GM23338 (cell line): ENCODE results near the gene ITGB3. TPM values are rescaled to one million over a fixed set of nuclear protein-coding genes. Genes with fewer than 3 reads are reported as not detected.

Experiments used
- ATAC-seq: fragments of 200-7000 bp; cut with Tn5 transposase; 3 replicates; pipeline ENCODE4 v1.9.1; 2020
- DNase-seq: peaks from one replicate; pipeline ENCODE4 v3.0.0-alpha.2; 2015; ENCODE audit warnings: low spot score
- H2AFZ ChIP-seq: fragments of 200-600 bp; sonication (generic); 2 replicates; pipeline ENCODE4 v1.8.0; 2016; ENCODE audit warnings: antibody characterized with exemption, mild to moderate bottlenecking, moderate library complexity
- H3F3A ChIP-seq: fragments of 200-600 bp; sonication (generic); replicated peaks from 2 replicates; pipeline ENCODE4 v1.8.0; 2017; ENCODE audit warnings: antibody characterized with exemption, mixed run types, low read depth
- H3K27ac ChIP-seq: fragments of 200-600 bp; sonication (generic); 2 replicates; pipeline ENCODE4 v1.6.1; 2016; ENCODE audit warnings: low read depth
- H3K27me3 ChIP-seq: fragments of 200-600 bp; sonication (generic); 2 replicates; pipeline ENCODE4 v1.8.0; 2016; ENCODE audit warnings: mild to moderate bottlenecking, mixed run types, moderate library complexity; ENCODE audit not compliant: insufficient read depth
- H3K36me3 ChIP-seq: fragments of 200-600 bp; sonication (generic); 2 replicates; pipeline ENCODE4 v1.8.0; 2016; ENCODE audit warnings: mild to moderate bottlenecking; ENCODE audit not compliant: insufficient read depth
- H3K4me1 ChIP-seq: fragments of 200-600 bp; sonication (generic); 2 replicates; pipeline ENCODE4 v1.8.0; 2016; ENCODE audit warnings: mild to moderate bottlenecking, moderate library complexity; ENCODE audit not compliant: insufficient read depth
- H3K4me2 ChIP-seq: fragments of 200-600 bp; sonication (generic); 2 replicates; pipeline ENCODE4 v1.7.1; 2017; ENCODE audit warnings: mixed run types
- H3K4me3 ChIP-seq: fragments of 200-600 bp; sonication (generic); 2 replicates; pipeline ENCODE4 v1.6.1; 2016; ENCODE audit warnings: mixed run types
- H3K79me2 ChIP-seq: fragments of 200-600 bp; sonication (generic); replicated peaks from 2 replicates; pipeline ENCODE4 v1.8.0; 2017; ENCODE audit warnings: mild to moderate bottlenecking; ENCODE audit not compliant: insufficient read depth
- H3K9me2 ChIP-seq: fragments of 200-600 bp; sonication (generic); 2 replicates; pipeline ENCODE4 v1.8.0; 2017; ENCODE audit not compliant: insufficient read depth
- H4K20me1 ChIP-seq: fragments of 200-600 bp; sonication (generic); replicated peaks from 2 replicates; pipeline ENCODE4 v1.8.0; 2017; ENCODE audit warnings: mild to moderate bottlenecking; ENCODE audit not compliant: insufficient read depth
- H3K27ac Mint-ChIP-seq: 2 replicates; pipeline ENCODE4 v1.8.0; 2020; ENCODE audit warnings: inconsistent platforms, mild to moderate bottlenecking, moderate library complexity, mixed read lengths
- H3K27me3 Mint-ChIP-seq: 3 replicates; pipeline ENCODE4 v1.8.0; 2022; ENCODE audit warnings: low read depth, mild to moderate bottlenecking, moderate library complexity, mixed read lengths, inconsistent platforms; ENCODE audit not compliant: insufficient read depth, poor library complexity
- H3K36me3 Mint-ChIP-seq: 3 replicates; pipeline ENCODE4 v1.8.0; 2021; ENCODE audit warnings: low read depth, mild to moderate bottlenecking, inconsistent platforms, moderate library complexity, mixed read lengths
- H3K4me1 Mint-ChIP-seq: 3 replicates; pipeline ENCODE4 v1.8.0; 2020; ENCODE audit warnings: mild to moderate bottlenecking, inconsistent platforms, mixed read lengths
- H3K4me3 Mint-ChIP-seq: 3 replicates; pipeline ENCODE4 v1.8.0; 2021; ENCODE audit warnings: moderate library complexity, mild to moderate bottlenecking, inconsistent platforms, mixed read lengths
- H3K9me3 Mint-ChIP-seq: 3 replicates; pipeline ENCODE4 v1.8.0; 2020; ENCODE audit warnings: moderate library complexity, mild to moderate bottlenecking, inconsistent platforms, mixed read lengths
- CREB1 ChIP-seq: fragments of 250-450 bp; sonication (Bioruptor Pico); IDR thresholded peaks from 2 replicates; pipeline ENCODE4 v1.5.0; 2020; ENCODE audit warnings: low read depth, mild to moderate bottlenecking, moderate library complexity
- EZH2 ChIP-seq: fragments of 200-600 bp; sonication (generic); IDR thresholded peaks from one replicate; pipeline ENCODE4 v1.8.0; 2017; ENCODE audit warnings: antibody characterized with exemption, mild to moderate bottlenecking, low read depth; ENCODE audit not compliant: unreplicated experiment
- EZH2phosphoT487 ChIP-seq: fragments of 200-600 bp; sonication (generic); IDR thresholded peaks from one replicate; pipeline ENCODE4 v1.8.1; 2018; ENCODE audit warnings: antibody characterized with exemption; ENCODE audit not compliant: unreplicated experiment
- JUNB ChIP-seq: IDR thresholded peaks from one replicate; pipeline ENCODE4 v1.6.1; 2016; ENCODE audit warnings: antibody characterized with exemption; ENCODE audit not compliant: unreplicated experiment
- NANOG ChIP-seq: IDR thresholded peaks from 2 replicates; pipeline ENCODE4 v1.6.1; 2016; ENCODE audit warnings: antibody characterized with exemption, borderline replicate concordance
- POLR2AphosphoS5 ChIP-seq: IDR thresholded peaks from 2 replicates; pipeline ENCODE4 v1.6.1; 2016; ENCODE audit warnings: antibody characterized with exemption, low read depth
- STAT1 ChIP-seq: IDR thresholded peaks from one replicate; pipeline ENCODE4 v1.6.1; 2016; ENCODE audit warnings: antibody characterized with exemption; ENCODE audit not compliant: unreplicated experiment
- ZNF331 ChIP-seq: fragments of 250-450 bp; sonication (Bioruptor Pico); IDR thresholded peaks from 2 replicates; pipeline ENCODE4 v1.5.0; 2020; ENCODE audit warnings: low read depth, mild to moderate bottlenecking, moderate library complexity
- long read RNA-seq: library from polyadenylated mRNA; unstranded; transcript quantifications from one replicate; pipeline ENCODE4 v2.0.0, GENCODE V29; 2020; ENCODE audit not compliant: unreplicated experiment
- polyA plus RNA-seq: library from polyadenylated mRNA; unstranded; fragments of >200 nt; fragmentation: Nextera tagmentation; extraction: Ambion mirVana; gene quantifications from 2 replicates; pipeline ENCODE4 v1.2.1, GENCODE V29; 2016
- total RNA-seq: library from RNA; depleted of rRNA; stranded (reverse); fragments of >200 nt; shearing (Covaris generic); gene quantifications from 2 replicates; pipeline ENCODE4 v1.2.3, GENCODE V29; 2014; rRNA removed
- TF ChIP-seq, protein P1 (sequence below), 2 experiments: fragments of 200-600 bp in 1 of 2; sonication (generic) in 1 of 2; conservative IDR thresholded peaks; 2 replicates each; pipeline versions ENCODE4 v1.5.1 to v1.6.1; 2016 to 2017; ENCODE audit warnings: antibody characterized with exemption in 2 of 2, low read depth in 2 of 2, mild to moderate bottlenecking in 2 of 2, moderate library complexity in 1 of 2
- TF ChIP-seq, protein P2 (sequence below): fragments of 250-450 bp; sonication (Bioruptor Pico); IDR thresholded peaks from 2 replicates; pipeline ENCODE4 v1.5.0; 2020; ENCODE audit warnings: mild to moderate bottlenecking, moderate library complexity

Gene ITGB3
- 0.52 TPM in 1 of 2 replicates, not detected in the other for total RNA-seq
- 0.07 TPM in 1 of 2 replicates, not detected in the other for polyA plus RNA-seq
- long read RNA-seq: 0 reads

DNA sequence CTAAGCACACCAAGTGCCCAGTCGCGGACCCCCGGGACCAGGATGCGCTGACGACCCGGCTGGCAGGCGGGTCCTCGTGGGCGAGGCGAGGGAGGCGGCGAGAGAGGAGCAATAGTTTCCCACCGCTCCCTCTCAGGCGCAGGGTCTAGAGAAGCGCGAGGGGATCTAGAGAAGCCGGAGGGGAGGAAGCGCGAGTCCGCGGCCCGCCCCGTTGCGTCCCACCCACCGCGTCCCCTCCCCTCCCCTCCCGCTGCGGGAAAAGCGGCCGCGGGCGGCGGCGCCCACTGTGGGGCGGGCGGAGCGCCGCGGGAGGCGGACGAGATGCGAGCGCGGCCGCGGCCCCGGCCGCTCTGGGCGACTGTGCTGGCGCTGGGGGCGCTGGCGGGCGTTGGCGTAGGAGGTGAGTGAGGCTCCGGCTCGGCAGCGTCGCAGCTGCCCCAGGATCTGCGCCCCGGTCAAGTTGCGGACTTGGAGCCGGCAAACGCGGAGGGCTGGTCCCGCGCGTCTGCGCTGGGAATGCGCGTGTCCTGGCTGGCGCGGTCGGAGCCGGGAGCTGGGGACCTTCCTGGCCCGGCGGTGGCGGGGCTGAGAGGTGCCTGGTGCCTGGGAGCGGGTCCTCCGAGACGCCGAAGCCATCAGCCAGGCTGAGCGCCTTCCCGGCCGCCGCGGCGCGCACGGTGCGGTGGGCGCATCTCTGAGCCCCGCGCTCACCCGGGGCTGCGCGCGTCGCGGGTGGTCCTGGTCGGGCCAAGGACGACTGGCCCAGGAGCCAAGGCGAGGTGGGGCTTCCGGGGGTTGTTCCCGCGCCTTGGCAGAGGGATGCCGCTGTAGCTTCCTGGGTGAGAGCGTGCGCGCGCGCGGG, at the start of gene ITGB3:
Gene ITGB3, plus strand, starts transcription at position 287 of the 862 bp plus-strand sequence. Its CDS starts 35 bp downstream, at position 322.
- Histone ChIP-seq H3K79me2 (no peaks in the 10 kb centered on the region), H3K36me3 (no peaks in the 10 kb centered on the region), H3K4me1 (peaks cover 8% of the 10 kb centered on the region; the same call in 1 of the 2 replicates), H3K4me2 (peak within 1 kb of the TSS; percentile 99), H2AFZ (peak within 1 kb of the TSS; percentile 100), H3K27ac (no peak within 1 kb of the TSS), H4K20me1 (peaks cover 3% of the 10 kb centered on the region), H3K9me2 (no peaks in the 10 kb centered on the region), H3K4me3 (peak within 1 kb of the TSS; percentile 91), H3K27me3 (peaks cover 68% of the 10 kb centered on the region), H3F3A (0 out of 2 replicates have a peak, but pooled peaks cover 5% of the 10 kb centered on the region)
- ATAC-seq (peak; percentile 93), DNase-seq (peak; percentile 90)
- no peak within 1 kb of the TSS for H3K27ac Mint-ChIP-seq
- peak within 1 kb of the TSS; percentile 94 for H3K4me3 Mint-ChIP-seq
- no peaks in the 10 kb centered on the region; the same call in 2 of the 3 replicates for H3K36me3 Mint-ChIP-seq
- peaks cover 8% of the 10 kb centered on the region for H3K9me3 Mint-ChIP-seq
- H3K4me1 Mint-ChIP-seq: peaks cover 32% of the 10 kb centered on the region
- H3K27me3 Mint-ChIP-seq: peaks cover 36% of the 10 kb centered on the region
- TF ChIP-seq, protein P1, sequence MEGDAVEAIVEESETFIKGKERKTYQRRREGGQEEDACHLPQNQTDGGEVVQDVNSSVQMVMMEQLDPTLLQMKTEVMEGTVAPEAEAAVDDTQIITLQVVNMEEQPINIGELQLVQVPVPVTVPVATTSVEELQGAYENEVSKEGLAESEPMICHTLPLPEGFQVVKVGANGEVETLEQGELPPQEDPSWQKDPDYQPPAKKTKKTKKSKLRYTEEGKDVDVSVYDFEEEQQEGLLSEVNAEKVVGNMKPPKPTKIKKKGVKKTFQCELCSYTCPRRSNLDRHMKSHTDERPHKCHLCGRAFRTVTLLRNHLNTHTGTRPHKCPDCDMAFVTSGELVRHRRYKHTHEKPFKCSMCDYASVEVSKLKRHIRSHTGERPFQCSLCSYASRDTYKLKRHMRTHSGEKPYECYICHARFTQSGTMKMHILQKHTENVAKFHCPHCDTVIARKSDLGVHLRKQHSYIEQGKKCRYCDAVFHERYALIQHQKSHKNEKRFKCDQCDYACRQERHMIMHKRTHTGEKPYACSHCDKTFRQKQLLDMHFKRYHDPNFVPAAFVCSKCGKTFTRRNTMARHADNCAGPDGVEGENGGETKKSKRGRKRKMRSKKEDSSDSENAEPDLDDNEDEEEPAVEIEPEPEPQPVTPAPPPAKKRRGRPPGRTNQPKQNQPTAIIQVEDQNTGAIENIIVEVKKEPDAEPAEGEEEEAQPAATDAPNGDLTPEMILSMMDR (conservative IDR thresholded peaks at IDR 0.05; ENCODE audit: low read depth in 2 of 2): peak in 1 of 2 experiments; percentile 50; a peak in 3 of 4 replicates
- TF ChIP-seq CREB1 (CRISPR knock-in tag) (peak; percentile 33; the same call in 1 of the 2 replicates), POLR2AphosphoS5 (no peak)

DNA sequence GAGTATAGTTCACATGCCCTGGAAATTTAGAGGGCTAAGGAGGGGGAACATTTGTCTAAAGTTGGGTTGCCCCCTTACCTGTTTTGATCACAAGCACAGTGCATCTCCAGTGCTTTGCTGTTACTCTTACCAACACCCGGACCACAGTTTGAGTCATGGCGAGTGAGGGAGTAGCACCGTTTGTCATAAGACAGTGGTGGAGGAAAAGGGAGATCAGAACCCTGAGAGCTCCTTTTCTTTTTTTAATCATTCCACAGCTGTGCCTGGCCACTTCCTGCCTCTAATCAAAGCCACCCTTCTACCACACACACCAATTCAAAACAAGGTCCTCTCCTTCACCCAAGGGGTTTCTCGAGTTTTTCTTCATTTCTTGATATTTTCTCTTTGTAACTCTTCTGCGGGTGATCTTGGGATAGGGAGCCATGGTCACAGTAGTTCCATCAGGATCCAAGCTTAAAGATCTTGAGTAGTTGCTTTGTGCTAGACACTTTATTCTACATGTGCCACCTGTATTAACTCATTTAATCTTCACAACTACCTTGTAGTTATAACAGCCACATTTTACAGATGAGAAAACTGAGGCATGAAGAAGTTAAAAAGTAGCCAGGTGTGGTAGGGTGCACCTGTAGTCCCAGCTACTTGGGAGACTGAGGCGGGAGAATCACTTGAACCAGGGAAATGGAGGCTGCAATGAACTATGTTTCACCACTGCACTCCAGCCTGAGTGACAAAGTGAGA, 49.5 kb upstream of the ITGB3 start:
- ATAC-seq: no peak
- Histone ChIP-seq H3K4me2 (no peak overlapping the region), H3K27ac (no peak overlapping the region), H4K20me1 (no peaks in the 10 kb centered on the region), H3K27me3 (no peaks in the 10 kb centered on the region), H3F3A (no peaks in the 10 kb centered on the region), H3K79me2 (no peaks in the 10 kb centered on the region), H3K4me3 (no peak overlapping the region), H3K36me3 (no peaks in the 10 kb centered on the region), H3K4me1 (peaks cover 8% of the 10 kb centered on the region; the same call in 1 of the 2 replicates), H2AFZ (peak overlapping the region; percentile 56; the same call in 1 of the 2 replicates), H3K9me2 (no peaks in the 10 kb centered on the region)
- Mint-ChIP-seq H3K36me3 (no peaks in the 10 kb centered on the region), H3K27me3 (peaks cover 3% of the 10 kb centered on the region), H3K4me3 (no peak overlapping the region), H3K9me3 (no peaks in the 10 kb centered on the region), H3K4me1 (peaks cover 13% of the 10 kb centered on the region), H3K27ac (no peak overlapping the region)
- no peak for DNase-seq
- TF ChIP-seq POLR2AphosphoS5: no peak
- TF ChIP-seq STAT1: no peak
- no peak for TF ChIP-seq NANOG
- no peak for TF ChIP-seq EZH2
- no peak for TF ChIP-seq EZH2phosphoT487
- TF ChIP-seq, protein P2, sequence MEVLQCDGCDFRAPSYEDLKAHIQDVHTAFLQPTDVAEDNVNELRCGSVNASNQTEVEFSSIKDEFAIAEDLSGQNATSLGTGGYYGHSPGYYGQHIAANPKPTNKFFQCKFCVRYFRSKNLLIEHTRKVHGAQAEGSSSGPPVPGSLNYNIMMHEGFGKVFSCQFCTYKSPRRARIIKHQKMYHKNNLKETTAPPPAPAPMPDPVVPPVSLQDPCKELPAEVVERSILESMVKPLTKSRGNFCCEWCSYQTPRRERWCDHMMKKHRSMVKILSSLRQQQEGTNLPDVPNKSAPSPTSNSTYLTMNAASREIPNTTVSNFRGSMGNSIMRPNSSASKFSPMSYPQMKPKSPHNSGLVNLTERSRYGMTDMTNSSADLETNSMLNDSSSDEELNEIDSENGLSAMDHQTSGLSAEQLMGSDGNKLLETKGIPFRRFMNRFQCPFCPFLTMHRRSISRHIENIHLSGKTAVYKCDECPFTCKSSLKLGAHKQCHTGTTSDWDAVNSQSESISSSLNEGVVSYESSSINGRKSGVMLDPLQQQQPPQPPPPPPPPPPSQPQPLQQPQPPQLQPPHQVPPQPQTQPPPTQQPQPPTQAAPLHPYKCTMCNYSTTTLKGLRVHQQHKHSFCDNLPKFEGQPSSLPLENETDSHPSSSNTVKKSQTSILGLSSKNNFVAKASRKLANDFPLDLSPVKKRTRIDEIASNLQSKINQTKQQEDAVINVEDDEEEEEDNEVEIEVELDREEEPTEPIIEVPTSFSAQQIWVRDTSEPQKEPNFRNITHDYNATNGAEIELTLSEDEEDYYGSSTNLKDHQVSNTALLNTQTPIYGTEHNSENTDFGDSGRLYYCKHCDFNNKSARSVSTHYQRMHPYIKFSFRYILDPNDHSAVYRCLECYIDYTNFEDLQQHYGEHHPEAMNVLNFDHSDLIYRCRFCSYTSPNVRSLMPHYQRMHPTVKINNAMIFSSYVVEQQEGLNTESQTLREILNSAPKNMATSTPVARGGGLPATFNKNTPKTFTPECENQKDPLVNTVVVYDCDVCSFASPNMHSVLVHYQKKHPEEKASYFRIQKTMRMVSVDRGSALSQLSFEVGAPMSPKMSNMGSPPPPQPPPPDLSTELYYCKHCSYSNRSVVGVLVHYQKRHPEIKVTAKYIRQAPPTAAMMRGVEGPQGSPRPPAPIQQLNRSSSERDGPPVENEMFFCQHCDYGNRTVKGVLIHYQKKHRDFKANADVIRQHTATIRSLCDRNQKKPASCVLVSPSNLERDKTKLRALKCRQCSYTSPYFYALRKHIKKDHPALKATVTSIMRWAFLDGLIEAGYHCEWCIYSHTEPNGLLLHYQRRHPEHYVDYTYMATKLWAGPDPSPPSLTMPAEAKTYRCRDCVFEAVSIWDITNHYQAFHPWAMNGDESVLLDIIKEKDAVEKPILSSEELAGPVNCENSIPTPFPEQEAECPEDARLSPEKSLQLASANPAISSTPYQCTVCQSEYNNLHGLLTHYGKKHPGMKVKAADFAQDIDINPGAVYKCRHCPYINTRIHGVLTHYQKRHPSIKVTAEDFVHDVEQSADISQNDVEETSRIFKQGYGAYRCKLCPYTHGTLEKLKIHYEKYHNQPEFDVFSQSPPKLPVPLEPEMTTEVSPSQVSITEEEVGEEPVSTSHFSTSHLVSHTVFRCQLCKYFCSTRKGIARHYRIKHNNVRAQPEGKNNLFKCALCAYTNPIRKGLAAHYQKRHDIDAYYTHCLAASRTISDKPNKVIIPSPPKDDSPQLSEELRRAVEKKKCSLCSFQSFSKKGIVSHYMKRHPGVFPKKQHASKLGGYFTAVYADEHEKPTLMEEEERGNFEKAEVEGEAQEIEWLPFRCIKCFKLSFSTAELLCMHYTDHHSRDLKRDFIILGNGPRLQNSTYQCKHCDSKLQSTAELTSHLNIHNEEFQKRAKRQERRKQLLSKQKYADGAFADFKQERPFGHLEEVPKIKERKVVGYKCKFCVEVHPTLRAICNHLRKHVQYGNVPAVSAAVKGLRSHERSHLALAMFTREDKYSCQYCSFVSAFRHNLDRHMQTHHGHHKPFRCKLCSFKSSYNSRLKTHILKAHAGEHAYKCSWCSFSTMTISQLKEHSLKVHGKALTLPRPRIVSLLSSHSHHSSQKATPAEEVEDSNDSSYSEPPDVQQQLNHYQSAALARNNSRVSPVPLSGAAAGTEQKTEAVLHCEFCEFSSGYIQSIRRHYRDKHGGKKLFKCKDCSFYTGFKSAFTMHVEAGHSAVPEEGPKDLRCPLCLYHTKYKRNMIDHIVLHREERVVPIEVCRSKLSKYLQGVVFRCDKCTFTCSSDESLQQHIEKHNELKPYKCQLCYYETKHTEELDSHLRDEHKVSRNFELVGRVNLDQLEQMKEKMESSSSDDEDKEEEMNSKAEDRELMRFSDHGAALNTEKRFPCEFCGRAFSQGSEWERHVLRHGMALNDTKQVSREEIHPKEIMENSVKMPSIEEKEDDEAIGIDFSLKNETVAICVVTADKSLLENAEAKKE (CRISPR knock-in tag): no peak
- TF ChIP-seq JUNB: no peak
- no peak for TF ChIP-seq ZNF331
